MM.1S (cell line): ENCODE measurements around the gene FZR1.

ENCODE experiments used
- DNase-seq: peaks from one replicate; pipeline ENCODE4 v3.0.0-alpha.2; 2015
- H2AFZ ChIP-seq: fragments of 300-600 bp; sonication (generic); 2 replicates; pipeline ENCODE4 v1.6.0; 2016; ENCODE audit warnings: antibody characterized with exemption, low read length
- H3F3A ChIP-seq: fragments of 300-600 bp; sonication (generic); 2 replicates; pipeline ENCODE4 v1.6.1; 2016; ENCODE audit warnings: mild to moderate bottlenecking, antibody characterized with exemption, low read length, moderate library complexity, mixed read lengths; ENCODE audit not compliant: insufficient read depth
- H3K27ac ChIP-seq: fragments of 300-600 bp; sonication (generic); 2 replicates; pipeline ENCODE4 v1.5.1; 2016; ENCODE audit warnings: mild to moderate bottlenecking, low read length
- H3K27me3 ChIP-seq: fragments of 300-600 bp; sonication (generic); replicated peaks from 2 replicates; pipeline ENCODE4 v1.6.0; 2016; ENCODE audit warnings: low read length; ENCODE audit not compliant: insufficient read depth
- H3K36me3 ChIP-seq: fragments of 300-600 bp; sonication (generic); replicated peaks from 2 replicates; pipeline ENCODE4 v1.6.1; 2016; ENCODE audit warnings: mild to moderate bottlenecking, low read length, mixed read lengths; ENCODE audit not compliant: insufficient read depth
- H3K4me1 ChIP-seq: fragments of 300-600 bp; sonication (generic); 2 replicates; pipeline ENCODE4 v1.6.1; 2016; ENCODE audit warnings: low read length, mixed read lengths
- H3K4me2 ChIP-seq: fragments of 300-600 bp; sonication (generic); 2 replicates; pipeline ENCODE4 v1.6.0; 2016; ENCODE audit warnings: low read depth, low read length
- H3K4me3 ChIP-seq: fragments of 300-600 bp; sonication (generic); 2 replicates; pipeline ENCODE4 v1.5.1; 2016; ENCODE audit warnings: low read length, mixed read lengths
- H3K79me2 ChIP-seq: fragments of 300-600 bp; sonication (generic); 2 replicates; pipeline ENCODE4 v1.6.1; 2016; ENCODE audit warnings: mixed run types, low read length, mixed read lengths
- H3K9ac ChIP-seq: fragments of 300-600 bp; sonication (generic); 2 replicates; pipeline ENCODE4 v1.6.1; 2016; ENCODE audit warnings: low read length, mixed read lengths
- H3K9me2 ChIP-seq: fragments of 300-600 bp; sonication (generic); replicated peaks from 2 replicates; pipeline ENCODE4 v1.6.1; 2016; ENCODE audit warnings: mild to moderate bottlenecking, low read length, mixed read lengths; ENCODE audit not compliant: insufficient read depth
- H3K9me3 ChIP-seq: fragments of 300-600 bp; sonication (generic); replicated peaks from 2 replicates; pipeline ENCODE4 v1.6.1; 2016; ENCODE audit warnings: mild to moderate bottlenecking, low read length, mixed read lengths; ENCODE audit not compliant: insufficient read depth
- H4K20me1 ChIP-seq: fragments of 300-600 bp; sonication (generic); 2 replicates; pipeline ENCODE4 v1.6.1; 2016; ENCODE audit warnings: mild to moderate bottlenecking, low read length, moderate library complexity, mixed read lengths; ENCODE audit not compliant: insufficient read depth
- CTCF ChIP-seq: fragments of 300-600 bp; sonication (generic); IDR thresholded peaks from 2 replicates; pipeline ENCODE4 v1.5.1; 2016; ENCODE audit warnings: antibody characterized with exemption, low read length, mixed read lengths
- EZH2 ChIP-seq: fragments of 300-600 bp; sonication (generic); optimal IDR thresholded peaks from 2 replicates; pipeline ENCODE3; 2017; ENCODE audit warnings: low read depth, mild to moderate bottlenecking, antibody characterized with exemption, low read length, mixed read lengths
- EZH2phosphoT487 ChIP-seq: fragments of 300-600 bp; sonication (generic); IDR thresholded peaks from 2 replicates; pipeline ENCODE4 v1.6.1; 2018; ENCODE audit warnings: antibody characterized with exemption, low read length

FZR1 gene

GRCh38 chr19:3534375-3535234 is 28.5 kb downstream of the FZR1 start:
- Histone ChIP-seq H3K9me2 (no peaks in the 10 kb centered on the region), H3K9ac (no peak overlapping the region), H3F3A (no peaks in the 10 kb centered on the region), H3K4me1 (no peaks in the 10 kb centered on the region), H3K36me3 (no peaks in the 10 kb centered on the region), H3K4me3 (no peak overlapping the region), H3K9me3 (no peaks in the 10 kb centered on the region), H3K27me3 (no peaks in the 10 kb centered on the region), H3K4me2 (no peak overlapping the region), H4K20me1 (no peaks in the 10 kb centered on the region), H3K27ac (no peak overlapping the region), H2AFZ (no peak overlapping the region), H3K79me2 (no peaks in the 10 kb centered on the region)
- TF ChIP-seq EZH2phosphoT487: no peak
- TF ChIP-seq EZH2: no peak
- no peak for TF ChIP-seq CTCF
- no peak for DNase-seq

- no peaks in the 10 kb centered on the region for H4K20me1 ChIP-seq
- no peak overlapping the region for H3K4me2 ChIP-seq
- H3K4me1 ChIP-seq: no peaks in the 10 kb centered on the region
- no peak overlapping the region for H2AFZ ChIP-seq
- H3K27me3 ChIP-seq: no peaks in the 10 kb centered on the region
- no peak for TF ChIP-seq EZH2
- H3K9ac ChIP-seq: no peak overlapping the region
- H3K9me2 ChIP-seq: no peaks in the 10 kb centered on the region
- H3K36me3 ChIP-seq: no peaks in the 10 kb centered on the region
- H3K27ac ChIP-seq: no peak overlapping the region
- DNase-seq: no peak
- no peaks in the 10 kb centered on the region for H3K9me3 ChIP-seq
- no peaks in the 10 kb centered on the region for H3K79me2 ChIP-seq
- H3K4me3 ChIP-seq: no peak overlapping the region
- no peaks in the 10 kb centered on the region for H3F3A ChIP-seq
Measured at GRCh38 chr19:3535235-3535535, 29.1 kb downstream of the FZR1 start.

GRCh38 chr19:3535563-3535965 is 29.5 kb downstream of the FZR1 start:
- Histone ChIP-seq H3K9me2 (no peaks in the 10 kb centered on the region), H3K79me2 (no peaks in the 10 kb centered on the region), H3K36me3 (no peaks in the 10 kb centered on the region), H3K27ac (no peak overlapping the region), H4K20me1 (no peaks in the 10 kb centered on the region), H2AFZ (no peak overlapping the region), H3K4me3 (no peak overlapping the region), H3K27me3 (no peaks in the 10 kb centered on the region), H3K4me2 (no peak overlapping the region), H3F3A (no peaks in the 10 kb centered on the region), H3K4me1 (no peaks in the 10 kb centered on the region), H3K9ac (no peak overlapping the region), H3K9me3 (no peaks in the 10 kb centered on the region)
- no peak for DNase-seq
- TF ChIP-seq EZH2phosphoT487 (no peak), EZH2 (no peak), CTCF (no peak)

GRCh38 chr19:3535981-3536380 is 29.9 kb downstream of the FZR1 start:
- Histone ChIP-seq H2AFZ (no peak overlapping the region), H3K4me2 (no peak overlapping the region), H3K9me2 (no peaks in the 10 kb centered on the region), H3K4me1 (no peaks in the 10 kb centered on the region), H3K4me3 (no peak overlapping the region), H3K9ac (no peak overlapping the region), H3K27ac (no peak overlapping the region), H3K27me3 (no peaks in the 10 kb centered on the region), H3F3A (no peaks in the 10 kb centered on the region), H3K36me3 (no peaks in the 10 kb centered on the region), H3K79me2 (no peaks in the 10 kb centered on the region), H4K20me1 (no peaks in the 10 kb centered on the region), H3K9me3 (no peaks in the 10 kb centered on the region)
- DNase-seq: no peak
- TF ChIP-seq EZH2: no peak
